COR-L47 (cell line): ENCODE measurements around the gene UBAP1.
"Not testable (repeated sequence)": the region's sequence is repeated elsewhere in the genome, so short reads cannot be mapped to it uniquely, and the experiment has no call there.

Experiments used
- DNase-seq: peaks from one replicate; lab custom pipeline; 2025; lab: John Stamatoyannopoulos, UW

Gene UBAP1

GRCh38 chr9:34179213-34180136 is 632 bp downstream of the UBAP1 start:
- no peak for DNase-seq

GRCh38 chr9:34185778-34186551 is 7.1 kb downstream of the UBAP1 start:
- DNase-seq, result peak; percentile 12

- DNase-seq, result no peak
Observed at GRCh38 chr9:34187891-34188240, 9.0 kb downstream of the UBAP1 start.

GRCh38 chr9:34190996-34191892 is 12.4 kb downstream of the UBAP1 start:
- DNase-seq, result peak; percentile 38

- DNase-seq, result no peak
Observed at GRCh38 chr9:34195143-34195542, 16.3 kb downstream of the UBAP1 start.

- not testable (repeated sequence) for DNase-seq
Observed at GRCh38 chr9:34197286-34197685, 18.4 kb downstream of the UBAP1 start.

GRCh38 chr9:34197756-34198711 is 19.2 kb downstream of the UBAP1 start:
- no peak for DNase-seq

- DNase-seq, result no peak
Observed at GRCh38 chr9:34200092-34200491, 21.2 kb downstream of the UBAP1 start.

GRCh38 chr9:34203275-34203991 is 24.6 kb downstream of the UBAP1 start:
- no peak for DNase-seq

GRCh38 chr9:34203992-34204635 is 25.3 kb downstream of the UBAP1 start:
- DNase-seq, result no peak

GRCh38 chr9:34205102-34205501 is 26.3 kb downstream of the UBAP1 start:
- DNase-seq, result no peak

GRCh38 chr9:34206561-34206960 is 27.7 kb downstream of the UBAP1 start:
- no peak for DNase-seq

- no peak for DNase-seq
Observed at GRCh38 chr9:34211395-34211794, 32.6 kb downstream of the UBAP1 start.

- not testable (repeated sequence) for DNase-seq
Observed at GRCh38 chr9:34214354-34215000, 35.6 kb downstream of the UBAP1 start.

- DNase-seq, result no peak
Observed at GRCh38 chr9:34216325-34216724, 37.5 kb downstream of the UBAP1 start.

GRCh38 chr9:34217015-34217414 is 38.2 kb downstream of the UBAP1 start:
- not testable (repeated sequence) for DNase-seq

GRCh38 chr9:34218446-34218845 is 39.6 kb downstream of the UBAP1 start:
- DNase-seq, result no peak

- no peak for DNase-seq
Observed at GRCh38 chr9:34219421-34219820, 40.6 kb downstream of the UBAP1 start.

GRCh38 chr9:34220218-34220617 is 41.4 kb downstream of the UBAP1 start:
- no peak for DNase-seq
